NOMO-1 treated with dmso at 0.1 percent for 144 hours (cell line): ENCODE measurements around the gene SLC5A5.
A peak's percentile ranks its signal among the peaks of the same experiment; 100 is the strongest.
"Not testable (repeated sequence)": the region's sequence is repeated elsewhere in the genome, so short reads cannot be mapped to it uniquely, and the experiment has no call there.

ENCODE experiments used
- DNase-seq: peaks from one replicate; lab custom pipeline; 2025; ENCODE audit not compliant: unreplicated experiment; lab: John Stamatoyannopoulos, UW

The SLC5A5 gene

DNA sequence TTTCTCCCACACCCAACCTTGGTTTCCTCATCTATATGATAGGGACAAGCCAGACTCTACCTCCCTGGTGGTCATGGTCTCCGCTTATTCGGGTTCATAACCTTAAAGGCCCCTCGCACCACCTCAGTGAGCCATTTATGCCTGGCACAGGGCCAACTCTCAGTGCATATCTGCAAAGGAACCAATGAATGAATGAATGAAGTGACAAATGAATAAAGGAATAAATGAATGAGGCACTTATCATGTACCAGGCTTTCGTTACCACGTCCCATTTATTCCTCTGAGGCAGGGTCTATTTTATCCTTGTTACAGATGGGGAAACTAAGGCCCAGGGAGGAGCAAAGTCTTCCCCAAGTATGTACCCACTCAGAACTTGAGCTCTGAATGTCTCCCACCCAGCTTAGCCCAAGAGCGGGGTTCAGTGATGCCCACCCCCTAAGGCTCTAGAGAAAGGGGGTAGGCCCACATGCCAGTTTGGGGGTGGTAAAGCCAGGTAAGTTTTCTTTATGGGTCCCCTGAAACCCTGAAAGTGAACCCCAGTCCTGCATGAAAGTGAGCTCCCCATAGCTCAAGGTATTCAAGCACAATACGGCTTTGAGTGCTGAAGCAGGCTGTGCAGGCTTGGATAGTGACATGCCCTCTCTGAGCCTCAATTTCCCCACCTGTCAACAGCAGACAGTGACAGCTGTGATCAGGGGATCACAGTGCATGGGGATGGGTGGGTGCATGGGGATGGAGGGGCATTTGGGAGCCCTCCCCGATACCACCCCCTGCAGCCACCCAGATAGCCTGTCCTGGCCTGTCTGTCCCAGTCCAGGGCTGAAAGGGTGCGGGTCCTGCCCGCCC lies 490 bp upstream of the SLC5A5 start:
- no peak for DNase-seq

DNA sequence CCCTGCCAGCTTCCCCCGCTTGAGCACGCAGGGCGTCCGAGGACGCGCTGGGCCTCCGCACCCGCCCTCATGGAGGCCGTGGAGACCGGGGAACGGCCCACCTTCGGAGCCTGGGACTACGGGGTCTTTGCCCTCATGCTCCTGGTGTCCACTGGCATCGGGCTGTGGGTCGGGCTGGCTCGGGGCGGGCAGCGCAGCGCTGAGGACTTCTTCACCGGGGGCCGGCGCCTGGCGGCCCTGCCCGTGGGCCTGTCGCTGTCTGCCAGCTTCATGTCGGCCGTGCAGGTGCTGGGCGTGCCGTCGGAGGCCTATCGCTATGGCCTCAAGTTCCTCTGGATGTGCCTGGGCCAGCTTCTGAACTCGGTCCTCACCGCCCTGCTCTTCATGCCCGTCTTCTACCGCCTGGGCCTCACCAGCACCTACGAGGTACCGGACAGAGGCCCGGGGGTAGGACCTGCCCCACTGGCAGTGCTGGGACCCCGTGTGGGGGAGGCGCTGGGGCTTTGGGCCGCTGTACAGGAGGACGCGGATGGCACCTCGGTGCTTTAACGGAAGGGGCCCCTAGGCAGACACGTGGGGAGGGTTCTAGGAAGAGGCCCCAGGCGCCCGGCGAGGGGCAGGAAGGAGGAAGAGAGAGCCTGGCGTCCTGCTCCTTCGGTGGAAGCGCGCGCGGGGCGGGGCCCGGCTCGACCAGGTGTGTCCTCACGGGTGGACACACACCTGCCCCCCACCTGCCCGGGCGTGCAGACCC lies 681 bp downstream of the SLC5A5 start:
- DNase-seq, result peak; percentile 64

DNA sequence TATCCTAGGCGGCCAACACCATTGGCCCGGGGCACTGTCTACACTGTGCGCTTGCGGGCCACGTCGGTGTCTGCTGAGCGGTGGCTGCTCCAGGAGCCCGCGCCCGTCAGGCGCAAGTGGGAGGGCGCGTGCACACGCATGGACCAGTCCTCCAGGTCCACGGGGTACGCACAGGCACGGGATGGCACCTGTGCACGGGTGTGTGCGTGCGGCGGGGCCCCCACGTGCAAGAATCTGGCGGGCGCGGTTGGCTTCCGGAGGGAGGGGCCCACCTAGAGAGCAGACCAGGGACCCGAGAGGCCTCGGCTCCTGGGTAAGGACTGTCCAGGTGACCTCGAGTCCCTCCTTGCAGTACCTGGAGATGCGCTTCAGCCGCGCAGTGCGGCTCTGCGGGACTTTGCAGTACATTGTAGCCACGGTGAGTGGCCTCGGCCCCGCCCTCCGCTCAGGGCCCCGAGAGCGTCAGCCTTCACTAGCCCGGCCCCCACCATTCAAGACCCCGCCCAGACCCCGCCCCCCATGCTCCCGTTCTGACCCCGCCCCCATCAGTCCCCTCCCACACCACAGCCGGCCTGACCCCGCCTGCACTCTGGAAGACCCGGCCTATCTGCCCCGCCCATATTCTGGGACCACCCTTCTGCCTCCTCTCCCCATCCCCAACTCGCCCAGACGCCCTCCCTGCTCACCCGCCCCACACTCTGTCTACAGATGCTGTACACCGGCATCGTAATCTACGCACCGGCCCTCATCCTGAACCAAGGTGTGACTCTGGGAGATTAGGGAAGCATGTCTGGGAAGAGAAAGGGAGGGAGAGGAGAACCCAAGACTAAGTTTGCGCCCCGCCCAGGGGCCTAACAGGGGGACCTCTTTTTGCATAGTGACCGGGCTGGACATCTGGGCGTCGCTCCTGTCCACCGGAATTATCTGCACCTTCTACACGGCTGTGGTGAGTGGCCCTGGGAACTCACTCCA lies 2.3 kb downstream of the SLC5A5 start:
- peak; percentile 25 for DNase-seq

DNA sequence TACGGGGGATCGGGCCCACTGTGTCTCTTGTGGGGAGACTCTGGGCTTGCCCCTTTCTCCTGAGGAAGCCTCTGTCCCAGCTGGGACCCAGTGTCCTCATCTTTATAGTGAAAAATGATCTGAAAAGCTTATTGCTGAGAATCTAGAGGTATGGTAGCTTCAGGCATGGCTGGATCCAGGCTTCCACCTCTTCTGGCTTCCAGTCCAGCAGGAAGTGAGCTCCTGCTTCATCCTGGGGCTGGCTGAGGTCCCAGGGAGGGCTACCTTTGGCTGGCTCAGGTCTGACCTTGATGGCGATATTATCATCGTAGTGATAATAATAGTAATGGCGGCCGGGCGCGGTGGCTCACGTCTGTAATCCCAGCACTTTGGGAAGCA lies 3.0 kb downstream of the SLC5A5 start:
- no peak for DNase-seq

DNA sequence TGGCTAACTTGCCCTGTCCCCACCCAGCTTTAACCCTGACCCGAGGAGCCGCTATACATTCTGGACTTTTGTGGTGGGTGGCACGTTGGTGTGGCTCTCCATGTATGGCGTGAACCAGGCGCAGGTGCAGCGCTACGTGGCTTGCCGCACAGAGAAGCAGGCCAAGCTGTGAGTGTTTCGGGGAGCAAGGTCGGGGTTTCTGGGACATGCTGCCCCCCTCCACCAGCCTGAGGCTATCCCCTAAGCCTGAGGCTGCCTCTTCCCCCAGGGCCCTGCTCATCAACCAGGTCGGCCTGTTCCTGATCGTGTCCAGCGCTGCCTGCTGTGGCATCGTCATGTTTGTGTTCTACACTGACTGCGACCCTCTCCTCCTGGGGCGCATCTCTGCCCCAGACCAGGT lies 6.0 kb downstream of the SLC5A5 start:
- no peak for DNase-seq

DNA sequence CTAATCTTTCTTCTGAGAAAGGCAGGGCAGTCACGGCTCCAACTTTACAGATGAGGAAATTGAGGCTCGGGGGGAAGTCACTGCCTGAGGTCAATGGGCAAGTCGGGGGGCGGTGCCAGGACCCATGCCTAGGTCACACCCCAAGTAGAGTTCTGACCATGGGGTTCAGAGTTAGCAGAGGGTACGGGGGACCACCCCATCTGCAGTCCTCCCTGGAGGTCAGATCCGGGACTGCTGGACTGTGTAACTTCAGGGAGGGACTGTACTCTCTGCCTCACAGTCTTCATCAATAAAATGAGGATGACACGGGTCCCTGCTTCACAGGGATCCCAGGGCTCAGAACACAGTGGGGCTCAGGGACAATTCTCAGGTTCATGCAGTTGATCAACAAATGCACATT lies 7.7 kb downstream of the SLC5A5 start:
- no peak for DNase-seq

DNA sequence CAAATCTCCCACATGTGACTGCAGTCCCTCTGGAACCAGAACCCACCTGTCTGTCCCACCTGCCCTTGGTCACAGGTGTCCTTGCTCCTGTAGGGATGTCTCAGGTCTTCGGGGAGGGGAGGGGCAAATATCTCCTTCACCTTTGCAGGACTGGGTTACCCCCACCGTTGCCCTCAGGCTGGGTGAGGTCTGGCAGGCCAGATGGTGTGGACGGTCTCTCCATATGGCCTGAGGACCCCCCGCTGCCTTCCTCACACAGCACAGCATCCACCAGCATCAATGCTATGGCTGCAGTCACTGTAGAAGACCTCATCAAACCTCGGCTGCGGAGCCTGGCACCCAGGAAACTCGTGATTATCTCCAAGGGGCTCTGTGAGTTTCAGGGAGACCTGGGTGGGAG lies 10.0 kb downstream of the SLC5A5 start:
- DNase-seq, result no peak

DNA sequence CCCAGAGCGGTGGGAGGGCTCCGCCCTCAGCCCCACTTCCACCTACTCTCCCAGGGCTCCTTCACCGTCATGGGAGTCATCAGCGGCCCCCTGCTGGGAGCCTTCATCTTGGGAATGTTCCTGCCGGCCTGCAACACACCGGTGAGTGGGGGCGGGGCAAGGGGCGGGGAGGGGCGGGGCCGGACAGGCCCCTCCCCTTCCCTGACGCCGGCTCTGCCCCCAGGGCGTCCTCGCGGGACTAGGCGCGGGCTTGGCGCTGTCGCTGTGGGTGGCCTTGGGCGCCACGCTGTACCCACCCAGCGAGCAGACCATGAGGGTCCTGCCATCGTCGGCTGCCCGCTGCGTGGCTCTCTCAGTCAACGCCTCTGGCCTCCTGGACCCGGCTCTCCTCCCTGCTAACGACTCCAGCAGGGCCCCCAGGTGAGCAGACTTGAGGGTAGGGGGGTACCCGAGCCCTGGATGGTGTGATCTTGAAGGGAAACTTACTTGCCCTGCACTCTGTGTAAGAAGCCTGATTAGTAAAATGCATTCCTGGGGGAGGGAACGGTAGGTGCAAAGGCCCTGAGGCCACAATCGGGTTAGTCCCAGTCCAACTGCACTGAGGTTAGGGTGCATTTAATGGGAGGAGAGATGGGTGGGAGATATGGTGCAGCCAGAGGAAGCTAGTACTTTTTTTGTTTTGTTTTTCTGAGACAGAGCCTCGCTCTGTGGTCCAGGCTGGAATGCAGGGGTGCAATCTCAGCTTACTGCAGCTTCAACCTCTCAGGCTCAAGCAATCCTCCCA lies 12.1 kb downstream of the SLC5A5 start:
- no peak for DNase-seq

DNA sequence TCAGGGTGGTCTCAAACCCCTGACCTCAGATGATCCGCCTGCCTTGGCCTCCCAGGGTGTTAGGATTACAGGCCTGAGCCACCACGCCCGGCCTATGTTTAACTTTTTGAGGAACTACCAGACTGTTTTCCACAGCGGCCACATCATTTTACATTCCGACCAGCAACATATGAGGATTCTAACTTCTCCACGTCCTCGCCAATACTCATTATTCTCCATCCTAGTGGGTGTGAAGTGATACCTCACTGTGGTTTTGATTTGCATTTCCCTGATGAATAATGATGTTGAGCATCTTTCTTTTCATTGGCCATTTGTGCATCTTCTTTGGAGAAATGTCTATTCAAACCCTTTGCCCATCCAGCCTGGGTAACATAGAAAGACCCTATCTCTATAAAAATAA lies 14.8 kb downstream of the SLC5A5 start:
- no peak for DNase-seq

DNA sequence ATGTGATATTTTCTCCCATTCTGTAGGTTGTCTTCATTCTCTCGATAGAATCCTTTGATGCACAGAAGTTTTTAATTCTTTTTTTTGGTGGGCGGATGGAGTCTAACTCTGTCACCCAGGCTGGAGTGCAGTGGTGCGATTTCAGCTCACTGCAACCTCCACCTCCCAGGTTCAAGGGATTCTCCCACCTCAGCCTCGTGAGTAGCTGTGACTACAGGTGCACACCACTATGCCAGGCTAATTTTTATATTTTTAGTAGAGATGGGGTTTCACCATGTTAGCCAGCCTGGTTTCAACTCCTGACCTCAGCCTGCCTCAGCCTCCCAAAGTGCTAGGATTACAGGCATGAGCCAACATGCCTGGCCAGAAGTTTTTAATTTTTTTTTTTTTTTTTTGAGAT lies 15.5 kb downstream of the SLC5A5 start:
- DNase-seq, result not testable (repeated sequence)

DNA sequence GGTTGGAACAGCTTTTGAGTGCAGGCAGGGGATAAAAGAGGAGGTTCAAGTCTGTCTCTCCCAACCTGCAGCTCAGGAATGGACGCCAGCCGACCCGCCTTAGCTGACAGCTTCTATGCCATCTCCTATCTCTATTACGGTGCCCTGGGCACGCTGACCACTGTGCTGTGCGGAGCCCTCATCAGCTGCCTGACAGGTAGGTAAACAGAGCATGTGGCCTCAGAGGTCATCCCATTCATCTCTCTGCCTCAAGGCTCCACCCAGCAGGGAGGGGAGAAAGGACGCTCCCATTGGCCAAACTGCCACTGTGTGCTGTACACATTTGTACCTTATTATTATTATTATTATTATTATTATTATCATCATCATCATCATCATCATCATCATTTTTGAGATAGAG lies 16.5 kb downstream of the SLC5A5 start:
- DNase-seq, result no peak

DNA sequence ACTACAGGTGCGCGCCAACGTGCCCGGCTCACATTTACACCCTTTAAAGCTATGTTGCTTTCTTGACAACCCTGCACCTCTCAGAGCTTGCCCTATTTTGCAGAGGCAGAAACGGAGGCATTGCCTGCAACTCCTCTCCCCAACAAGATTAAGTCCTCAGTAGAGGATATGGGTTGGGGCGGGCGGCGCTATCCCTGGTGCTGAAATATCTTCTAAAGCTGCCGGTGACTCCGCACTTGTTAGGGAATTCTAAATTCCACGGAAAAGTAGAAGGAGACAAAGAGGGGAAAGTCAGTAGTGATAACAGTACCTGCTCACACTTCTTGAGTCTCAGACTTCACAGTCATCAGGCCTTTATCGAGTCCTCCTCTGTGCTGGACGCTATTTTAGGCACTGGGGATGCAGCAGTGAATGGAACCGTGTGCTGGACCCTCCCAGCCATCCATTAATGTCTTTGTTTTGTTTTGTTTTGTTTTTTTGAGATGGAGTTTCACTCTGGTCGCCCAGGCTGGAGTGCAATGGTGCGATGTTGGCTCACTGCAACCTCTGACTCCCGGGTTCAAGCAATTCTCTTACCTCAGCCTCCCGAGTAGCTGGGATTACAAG lies 18.0 kb downstream of the SLC5A5 start:
- DNase-seq, result no peak

DNA sequence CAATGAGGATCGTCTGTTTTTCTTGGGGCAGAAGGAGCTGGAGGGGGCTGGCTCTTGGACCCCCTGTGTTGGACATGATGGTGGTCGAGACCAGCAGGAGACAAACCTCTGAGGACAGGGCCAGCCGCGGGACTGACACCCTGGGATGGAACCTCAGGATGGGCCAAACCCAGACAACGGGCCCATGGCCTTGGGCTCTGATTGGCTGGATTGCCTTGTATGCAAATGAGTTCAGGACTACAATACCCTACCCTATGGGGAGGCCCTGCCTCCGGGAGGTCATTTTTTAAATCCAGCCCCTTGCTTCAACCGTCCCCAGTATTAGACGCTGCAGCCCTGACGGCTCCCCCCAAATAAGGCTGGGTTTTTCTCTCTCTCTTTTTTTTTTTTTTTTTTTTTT lies 22.0 kb downstream of the SLC5A5 start:
- no peak for DNase-seq

DNA sequence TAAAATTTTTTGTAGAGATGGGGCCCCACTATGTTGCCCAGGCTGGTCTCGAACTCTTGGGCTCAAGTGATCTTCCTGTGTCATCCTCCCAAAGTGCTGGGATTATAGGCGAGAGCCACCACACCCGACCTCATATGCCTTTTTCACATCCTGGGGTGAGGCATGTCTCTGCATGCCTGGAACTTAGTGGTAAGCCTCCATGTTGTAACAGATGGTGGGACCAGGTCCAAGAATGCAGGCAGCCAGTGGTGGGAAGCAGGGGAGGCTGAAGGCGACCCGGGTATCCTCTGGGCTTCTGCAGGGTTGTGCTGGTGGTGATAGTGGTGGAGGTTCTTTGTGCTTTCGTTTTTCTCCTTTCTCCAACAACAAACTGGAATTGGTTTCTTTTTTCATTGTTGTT lies 31.0 kb downstream of the SLC5A5 start:
- DNase-seq, result no peak

DNA sequence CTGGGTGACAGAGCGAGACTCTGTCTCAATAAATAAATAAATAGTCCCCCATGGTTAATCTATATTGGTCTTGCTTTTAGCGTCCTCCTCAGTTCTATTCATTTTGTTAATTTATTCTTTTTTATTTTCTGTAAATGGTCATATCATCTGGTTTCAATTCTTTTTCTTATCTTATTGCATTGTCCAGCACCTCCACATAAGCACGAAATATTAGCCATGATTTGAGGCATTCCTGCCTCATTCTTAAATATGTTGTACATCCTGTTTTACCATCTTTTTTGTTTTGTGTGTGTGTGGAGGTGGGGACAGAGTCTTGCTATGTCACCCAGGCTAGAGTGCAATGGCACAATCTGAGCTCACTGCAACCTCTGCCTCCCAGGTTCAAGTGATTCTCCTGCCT lies 36.5 kb downstream of the SLC5A5 start:
- DNase-seq, result no peak

DNA sequence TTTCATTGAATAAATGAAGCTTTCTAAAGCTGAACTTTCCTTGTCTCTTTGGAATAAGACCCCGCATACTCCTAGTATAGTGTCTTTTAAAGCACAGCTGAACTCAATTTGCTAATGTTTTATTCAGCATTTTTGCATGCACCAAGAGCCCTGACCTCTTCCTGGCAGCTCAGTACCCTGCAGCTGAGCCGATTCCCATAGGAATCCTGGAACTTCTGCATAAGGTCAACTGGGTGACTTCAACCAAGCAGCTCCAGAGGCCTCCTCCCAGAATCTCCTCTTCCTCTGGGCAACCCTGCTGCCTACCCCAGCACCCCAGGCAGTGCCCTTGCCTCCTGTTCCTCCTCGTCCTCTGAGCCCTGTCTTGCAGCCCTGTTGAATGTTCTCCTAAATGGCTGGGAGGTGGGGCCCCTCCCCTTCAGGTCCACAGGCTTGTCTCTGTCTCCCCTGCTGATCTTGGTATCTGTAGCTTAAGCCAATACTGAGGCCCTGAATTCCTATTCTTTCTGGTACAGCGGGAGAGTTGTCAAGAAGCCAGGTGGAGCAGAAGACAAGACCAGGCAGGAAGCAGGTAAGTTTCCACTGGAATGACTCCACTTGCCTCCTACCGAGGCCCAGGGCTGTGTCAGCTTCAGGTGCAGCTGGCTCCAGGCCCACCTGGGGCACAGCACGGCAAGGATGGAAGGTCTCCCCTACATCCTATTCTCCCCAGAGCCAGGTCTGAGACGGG lies 37.4 kb downstream of the SLC5A5 start:
- no peak for DNase-seq

DNA sequence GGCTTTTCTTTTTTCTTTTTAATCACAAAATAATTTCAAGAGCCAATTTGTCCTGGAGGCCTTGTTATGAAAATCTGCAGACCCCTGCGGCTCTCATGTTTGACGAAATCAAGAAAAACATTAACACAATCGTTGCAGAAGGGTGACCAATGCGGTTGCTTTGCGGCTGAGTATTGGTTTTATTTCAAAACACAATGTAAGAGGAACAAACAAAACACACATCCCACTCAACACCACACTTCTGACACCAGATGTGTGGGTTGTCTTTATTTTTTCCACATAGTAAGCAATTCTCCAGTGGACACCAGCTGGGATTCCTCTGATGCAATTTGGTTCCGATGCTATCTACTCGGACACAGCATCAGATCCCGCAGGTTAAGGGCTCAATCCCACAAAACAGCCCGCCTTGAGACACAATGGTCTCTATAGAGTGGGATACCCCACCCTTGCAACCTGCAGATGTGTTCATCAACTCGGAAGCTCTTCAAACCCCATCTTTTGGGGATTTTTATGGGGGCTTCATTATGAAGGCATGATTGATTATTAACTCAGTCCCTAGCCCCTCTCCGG lies 39.1 kb downstream of the SLC5A5 start:
- DNase-seq, result no peak

DNA sequence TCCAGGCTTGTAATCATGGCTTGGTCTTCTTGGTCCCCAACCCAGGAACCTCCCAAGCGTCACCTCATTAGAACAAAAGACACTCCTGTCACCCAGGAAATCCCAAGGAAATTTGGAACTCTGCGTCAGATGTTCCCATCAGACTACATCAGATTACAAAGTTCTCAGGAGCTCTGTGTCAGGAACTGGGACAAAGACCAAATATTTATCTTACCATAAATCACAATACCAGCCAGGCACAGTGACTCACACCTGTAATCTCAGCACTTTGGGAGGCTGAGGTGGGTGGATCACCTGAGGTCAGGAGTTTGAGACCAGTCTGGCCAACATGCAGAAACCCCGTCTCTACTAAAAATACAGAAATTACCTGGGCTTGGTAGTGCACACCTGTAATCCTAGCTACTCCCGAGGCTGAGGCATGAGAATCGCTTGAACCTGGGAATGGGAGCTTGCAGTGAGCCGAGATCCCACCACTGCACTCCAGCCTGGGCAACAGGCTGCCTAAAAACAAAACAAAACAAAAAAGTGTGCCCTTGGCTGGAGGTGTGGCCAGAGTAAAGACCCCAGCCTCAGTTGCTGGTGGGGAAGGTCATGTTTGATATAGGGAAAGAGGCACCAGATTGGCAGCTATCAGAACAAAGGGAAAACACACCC lies 44.3 kb downstream of the SLC5A5 start:
- DNase-seq, result no peak

DNA sequence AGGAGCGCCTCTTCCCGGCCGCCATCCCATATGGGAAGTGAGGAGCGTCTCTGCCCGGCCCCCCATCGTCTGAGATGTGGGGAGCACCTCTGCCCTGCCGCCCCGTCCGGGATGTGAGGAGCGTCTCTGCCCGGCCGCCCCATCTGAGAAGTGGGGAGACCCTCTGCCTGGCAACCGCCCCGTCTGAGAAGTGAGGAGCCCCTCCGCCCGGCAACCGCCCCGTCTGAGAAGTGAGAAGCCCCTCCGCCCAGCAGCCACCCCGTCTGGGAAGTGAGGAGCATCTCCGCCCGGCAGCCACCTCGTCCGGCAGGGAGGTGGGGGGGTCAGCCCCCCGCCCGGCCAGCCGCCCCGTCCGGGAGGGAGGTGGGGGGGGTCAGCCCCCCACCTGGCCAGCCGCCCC lies 46.4 kb downstream of the SLC5A5 start:
- DNase-seq, result not testable (repeated sequence)
